ENCODE measurements around the gene AP1M1.

Gene AP1M1

GRCh38 chr19:16197622-16198369, at the start of gene AP1M1:
Gene AP1M1 (plus strand): TSS chr19:16197911. CDS start chr19:16198027, 116 bp downstream.
- H3K9ac ChIP-seq (ENCODE audit: low read depth, low read length), result peak within 1 kb of the TSS; percentile 75; the same call in 1 of the 2 replicates
- H3K27me3 ChIP-seq (ENCODE audit: insufficient read depth, low read length), result no peaks in the 10 kb centered on the region
- H3K9me3 ChIP-seq (ENCODE audit: insufficient read depth, low read depth, low read length), result no peaks in the 10 kb centered on the region
- no peak within 1 kb of the TSS for H3K27ac ChIP-seq (ENCODE audit: low read length)
- H3K36me3 ChIP-seq (ENCODE audit: insufficient read depth, low read depth, low read length), result no peaks in the 10 kb centered on the region
- peaks cover 2% of the 10 kb centered on the region; the same call in 1 of the 2 replicates for H3K4me1 ChIP-seq (ENCODE audit: insufficient read depth, low read length)
- H3K4me3 ChIP-seq (ENCODE audit: low read length), result peak within 1 kb of the TSS; percentile 96

GRCh38 chr19:16148443-16149229, 49.1 kb upstream of the AP1M1 start:
- Histone ChIP-seq H3K36me3 (ENCODE audit: insufficient read depth, low read depth, low read length) (no peaks in the 10 kb centered on the region), H3K4me3 (ENCODE audit: low read length) (no peak overlapping the region), H3K27me3 (ENCODE audit: insufficient read depth, low read length) (no peaks in the 10 kb centered on the region), H3K27ac (ENCODE audit: low read length) (no peak overlapping the region), H3K9me3 (ENCODE audit: insufficient read depth, low read depth, low read length) (no peaks in the 10 kb centered on the region), H3K4me1 (ENCODE audit: insufficient read depth, low read length) (peaks cover 4% of the 10 kb centered on the region; the same call in 1 of the 2 replicates), H3K9ac (ENCODE audit: low read depth, low read length) (no peak overlapping the region)

DNA sequence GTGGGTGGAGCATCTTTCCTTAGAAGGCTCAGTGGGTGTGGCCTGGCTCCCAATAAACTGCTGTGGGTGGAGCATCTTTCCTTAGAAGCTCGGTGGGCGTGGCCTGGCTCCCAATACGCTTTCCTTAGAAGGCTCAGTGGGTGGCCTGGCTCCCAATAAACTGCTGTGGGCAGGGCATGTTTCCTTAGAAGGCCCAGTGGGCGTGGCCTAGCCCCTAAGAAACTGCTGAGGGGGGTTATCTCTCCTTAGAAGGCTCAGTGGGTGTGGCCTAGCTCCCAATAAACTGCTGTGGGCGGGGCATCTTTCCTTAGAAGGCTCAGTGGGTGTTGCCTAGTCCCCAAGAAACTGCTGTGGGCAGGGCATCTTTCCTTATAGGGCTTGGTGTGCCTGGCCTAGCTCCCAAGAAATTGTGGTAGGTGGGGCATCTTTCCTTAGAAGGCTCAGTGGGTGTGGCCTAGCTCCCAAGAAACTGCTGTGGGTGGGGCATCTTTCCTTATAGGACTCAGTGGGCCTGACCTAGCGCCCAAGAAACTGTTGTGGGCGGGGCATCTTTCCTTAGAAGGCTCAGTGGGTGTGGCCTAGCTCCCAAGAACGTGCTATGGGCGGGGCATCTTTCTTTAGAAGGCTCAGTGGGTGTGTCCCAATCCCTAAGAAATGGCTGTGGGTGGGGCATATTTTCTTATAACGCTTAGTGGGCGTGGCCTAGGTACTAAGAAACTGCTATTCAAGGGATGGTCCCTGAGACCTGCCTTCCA, 44.0 kb upstream of the AP1M1 start:
- Histone ChIP-seq H3K27me3 (ENCODE audit: insufficient read depth, low read length) (no peaks in the 10 kb centered on the region), H3K9me3 (ENCODE audit: insufficient read depth, low read depth, low read length) (no peaks in the 10 kb centered on the region), H3K27ac (ENCODE audit: low read length) (no peak overlapping the region), H3K36me3 (ENCODE audit: insufficient read depth, low read depth, low read length) (no peaks in the 10 kb centered on the region), H3K9ac (ENCODE audit: low read depth, low read length) (no peak overlapping the region), H3K4me1 (ENCODE audit: insufficient read depth, low read length) (no peaks in the 10 kb centered on the region), H3K4me3 (ENCODE audit: low read length) (no peak overlapping the region)

GRCh38 chr19:16154557-16154956, 43.2 kb upstream of the AP1M1 start:
- Histone ChIP-seq H3K27ac (ENCODE audit: low read length) (no peak overlapping the region), H3K9me3 (ENCODE audit: insufficient read depth, low read depth, low read length) (no peaks in the 10 kb centered on the region), H3K27me3 (ENCODE audit: insufficient read depth, low read length) (no peaks in the 10 kb centered on the region), H3K4me1 (ENCODE audit: insufficient read depth, low read length) (no peaks in the 10 kb centered on the region), H3K9ac (ENCODE audit: low read depth, low read length) (no peak overlapping the region), H3K4me3 (ENCODE audit: low read length) (no peak overlapping the region), H3K36me3 (ENCODE audit: insufficient read depth, low read depth, low read length) (no peaks in the 10 kb centered on the region)

GRCh38 chr19:16155128-16155527, 42.6 kb upstream of the AP1M1 start:
- Histone ChIP-seq H3K27me3 (ENCODE audit: insufficient read depth, low read length) (no peaks in the 10 kb centered on the region), H3K9ac (ENCODE audit: low read depth, low read length) (no peak overlapping the region), H3K9me3 (ENCODE audit: insufficient read depth, low read depth, low read length) (no peaks in the 10 kb centered on the region), H3K36me3 (ENCODE audit: insufficient read depth, low read depth, low read length) (no peaks in the 10 kb centered on the region), H3K4me1 (ENCODE audit: insufficient read depth, low read length) (no peaks in the 10 kb centered on the region), H3K4me3 (ENCODE audit: low read length) (no peak overlapping the region), H3K27ac (ENCODE audit: low read length) (no peak overlapping the region)

DNA sequence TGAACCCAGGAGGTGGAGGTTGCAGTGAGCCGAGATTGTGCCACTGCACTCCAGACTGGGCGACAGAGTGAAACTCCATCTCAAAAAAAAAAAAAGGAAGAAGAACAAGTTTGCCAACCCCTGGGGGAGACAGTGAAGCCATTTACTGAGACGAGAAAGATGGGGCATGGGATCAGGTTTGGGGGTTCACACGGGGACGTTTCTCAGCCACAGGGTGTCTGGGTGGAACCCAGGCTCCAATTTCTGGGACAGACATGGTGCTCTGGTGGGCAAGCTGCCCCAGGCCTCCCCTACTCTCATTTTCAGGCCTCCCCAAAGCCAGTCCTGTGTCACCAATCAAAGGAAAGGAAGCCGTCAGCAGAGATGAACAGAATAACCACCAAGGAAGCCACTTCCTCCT, 40.8 kb upstream of the AP1M1 start:
- Histone ChIP-seq H3K4me3 (ENCODE audit: low read length) (no peak overlapping the region), H3K9ac (ENCODE audit: low read depth, low read length) (no peak overlapping the region), H3K27ac (ENCODE audit: low read length) (no peak overlapping the region), H3K36me3 (ENCODE audit: insufficient read depth, low read depth, low read length) (no peaks in the 10 kb centered on the region), H3K27me3 (ENCODE audit: insufficient read depth, low read length) (no peaks in the 10 kb centered on the region), H3K4me1 (ENCODE audit: insufficient read depth, low read length) (no peaks in the 10 kb centered on the region; the same call in 1 of the 2 replicates), H3K9me3 (ENCODE audit: insufficient read depth, low read depth, low read length) (no peaks in the 10 kb centered on the region)

DNA sequence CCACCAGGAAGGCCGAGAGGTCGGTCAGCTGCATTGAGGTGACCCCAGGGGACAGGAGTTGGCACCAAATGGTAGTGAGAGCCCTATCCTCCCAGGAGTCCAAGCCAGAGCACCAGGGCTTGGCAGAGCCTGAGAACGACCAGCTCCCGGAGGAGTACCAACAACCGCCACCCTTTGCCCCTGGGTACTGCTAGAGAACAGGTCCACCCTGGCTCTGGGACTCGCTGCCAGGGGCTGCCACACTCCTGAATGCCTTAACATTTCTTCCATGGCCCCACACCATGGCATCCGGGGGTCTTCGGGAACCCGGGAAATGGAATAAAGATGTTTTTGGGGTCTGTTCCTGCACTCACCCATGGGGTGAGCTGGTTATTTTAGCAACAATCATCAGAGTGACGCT, 40.1 kb upstream of the AP1M1 start:
- H3K9ac ChIP-seq (ENCODE audit: low read depth, low read length), result no peak overlapping the region
- no peak overlapping the region for H3K27ac ChIP-seq (ENCODE audit: low read length)
- H3K36me3 ChIP-seq (ENCODE audit: insufficient read depth, low read depth, low read length), result no peaks in the 10 kb centered on the region

DNA sequence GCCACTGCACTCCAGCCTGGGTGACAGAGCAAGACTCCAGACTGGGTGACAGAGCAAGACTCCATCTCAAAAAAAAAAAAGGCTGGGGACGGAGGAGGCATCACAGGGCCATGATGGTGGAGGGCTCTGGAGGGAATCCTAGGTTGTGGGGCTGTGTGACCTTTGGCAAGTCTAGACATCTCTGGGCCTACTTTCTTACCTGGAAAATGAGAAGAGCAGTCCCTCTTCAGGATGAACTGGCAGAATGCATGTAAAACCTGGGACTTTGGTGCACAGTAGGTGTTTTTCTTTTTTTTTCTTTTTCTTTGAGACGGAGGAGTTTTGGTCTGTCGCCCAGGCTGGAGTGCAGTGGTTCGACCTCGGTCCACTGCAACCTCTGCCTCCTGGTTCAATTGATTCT, 38.1 kb upstream of the AP1M1 start:
- Histone ChIP-seq H3K9me3 (ENCODE audit: insufficient read depth, low read depth, low read length) (no peaks in the 10 kb centered on the region), H3K27ac (ENCODE audit: low read length) (no peak overlapping the region)

More for the DNA sequence above, 40.1 kb upstream of the AP1M1 start:
- H3K4me1 ChIP-seq (ENCODE audit: insufficient read depth, low read length), result no peaks in the 10 kb centered on the region; the same call in 1 of the 2 replicates
- H3K27me3 ChIP-seq (ENCODE audit: insufficient read depth, low read length), result no peaks in the 10 kb centered on the region
- no peak overlapping the region for H3K4me3 ChIP-seq (ENCODE audit: low read length)
- no peaks in the 10 kb centered on the region for H3K9me3 ChIP-seq (ENCODE audit: insufficient read depth, low read depth, low read length)

DNA sequence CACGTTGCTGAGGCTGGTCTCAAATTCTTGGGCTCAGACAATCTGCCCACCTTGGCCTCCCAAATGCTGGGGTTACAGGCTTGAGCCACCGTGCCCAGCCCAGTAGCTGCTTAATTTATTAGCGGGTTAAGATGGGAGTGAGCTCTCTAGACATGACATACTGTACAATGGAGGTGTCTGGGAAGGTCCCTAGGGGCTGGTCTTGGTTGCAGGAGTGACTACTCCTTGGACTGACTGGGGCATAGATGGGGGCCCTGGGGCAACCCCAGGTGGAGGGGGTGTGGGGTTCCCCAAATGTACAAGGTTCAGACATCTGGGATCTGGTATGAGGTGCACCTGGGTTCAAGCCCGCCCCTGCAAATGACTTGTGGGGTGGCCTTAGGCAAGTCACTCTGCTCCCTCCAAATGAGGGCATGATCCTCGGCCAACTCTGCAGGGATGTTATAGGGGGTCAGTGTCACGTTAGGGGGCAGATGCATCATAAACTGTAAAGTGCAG, 37.2 kb upstream of the AP1M1 start:
- H3K4me1 ChIP-seq (ENCODE audit: insufficient read depth, low read length), result no peaks in the 10 kb centered on the region; the same call in 1 of the 2 replicates
- H3K36me3 ChIP-seq (ENCODE audit: insufficient read depth, low read depth, low read length), result no peaks in the 10 kb centered on the region
- no peak overlapping the region for H3K4me3 ChIP-seq (ENCODE audit: low read length)
- no peaks in the 10 kb centered on the region for H3K9me3 ChIP-seq (ENCODE audit: insufficient read depth, low read depth, low read length)
- H3K27ac ChIP-seq (ENCODE audit: low read length), result no peak overlapping the region
- H3K27me3 ChIP-seq (ENCODE audit: insufficient read depth, low read length), result no peaks in the 10 kb centered on the region
- no peak overlapping the region for H3K9ac ChIP-seq (ENCODE audit: low read depth, low read length)

More for the DNA sequence above, 38.1 kb upstream of the AP1M1 start:
- Histone ChIP-seq H3K27me3 (ENCODE audit: insufficient read depth, low read length) (no peaks in the 10 kb centered on the region), H3K4me3 (ENCODE audit: low read length) (no peak overlapping the region), H3K4me1 (ENCODE audit: insufficient read depth, low read length) (no peaks in the 10 kb centered on the region; the same call in 1 of the 2 replicates), H3K9ac (ENCODE audit: low read depth, low read length) (no peak overlapping the region), H3K36me3 (ENCODE audit: insufficient read depth, low read depth, low read length) (no peaks in the 10 kb centered on the region)

DNA sequence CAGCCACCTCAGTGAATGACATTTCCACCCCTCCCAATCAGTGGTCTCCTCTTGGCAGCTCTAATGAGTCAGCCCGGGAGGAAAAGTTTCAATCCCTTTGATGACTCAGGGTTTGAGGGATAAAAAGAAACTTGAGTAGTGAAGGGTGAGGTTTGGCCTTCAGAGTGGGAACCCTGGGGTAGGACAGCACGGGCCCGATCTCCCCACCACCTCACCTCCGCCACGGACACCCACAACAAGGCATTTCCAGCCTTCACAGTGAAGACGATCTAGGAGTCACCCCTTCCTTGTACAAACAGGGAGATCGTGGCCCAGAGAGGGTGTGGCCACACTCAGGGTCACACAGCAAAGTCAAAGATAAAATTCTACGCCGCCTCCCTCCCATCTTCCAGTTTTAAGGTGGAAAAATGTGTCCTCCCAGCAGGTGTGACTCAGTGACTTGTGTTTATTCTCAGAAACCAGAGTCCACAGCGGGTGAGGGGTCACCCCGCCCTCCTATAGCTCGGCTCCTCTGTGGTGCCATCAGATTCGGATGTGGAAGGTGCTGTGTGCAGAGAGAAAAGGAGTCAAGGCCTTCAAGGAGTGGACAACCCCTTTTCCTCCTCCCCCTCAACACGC, 36.7 kb upstream of the AP1M1 start:
- H3K4me1 ChIP-seq (ENCODE audit: insufficient read depth, low read length), result no peaks in the 10 kb centered on the region; the same call in 1 of the 2 replicates

GRCh38 chr19:16161840-16162239, 35.9 kb upstream of the AP1M1 start:
- H3K9me3 ChIP-seq (ENCODE audit: insufficient read depth, low read depth, low read length), result no peaks in the 10 kb centered on the region
- no peak overlapping the region for H3K27ac ChIP-seq (ENCODE audit: low read length)
- no peak overlapping the region for H3K4me3 ChIP-seq (ENCODE audit: low read length)
- H3K36me3 ChIP-seq (ENCODE audit: insufficient read depth, low read depth, low read length), result no peaks in the 10 kb centered on the region
- H3K9ac ChIP-seq (ENCODE audit: low read depth, low read length), result no peak overlapping the region
- H3K27me3 ChIP-seq (ENCODE audit: insufficient read depth, low read length), result no peaks in the 10 kb centered on the region
- no peaks in the 10 kb centered on the region; the same call in 1 of the 2 replicates for H3K4me1 ChIP-seq (ENCODE audit: insufficient read depth, low read length)

More for the DNA sequence above, 36.7 kb upstream of the AP1M1 start:
- Histone ChIP-seq H3K9me3 (ENCODE audit: insufficient read depth, low read depth, low read length) (no peaks in the 10 kb centered on the region), H3K9ac (ENCODE audit: low read depth, low read length) (no peak overlapping the region), H3K27me3 (ENCODE audit: insufficient read depth, low read length) (no peaks in the 10 kb centered on the region), H3K27ac (ENCODE audit: low read length) (no peak overlapping the region), H3K4me3 (ENCODE audit: low read length) (no peak overlapping the region), H3K36me3 (ENCODE audit: insufficient read depth, low read depth, low read length) (no peaks in the 10 kb centered on the region)

Measured in iPS-20b (cell line).